Trophoblast cell (in vitro differentiated cells and primary cell): Measurements from ENCODE around the gene JCHAIN.
"Not testable (repeated sequence)": the region's sequence is repeated elsewhere in the genome, so short reads cannot be mapped to it uniquely, and the experiment has no call there.

Experiments used
- DNase-seq, 2 donors: peaks; one replicate each; pipeline ENCODE4 v3.0.0-alpha.2; 2016
- H2AFZ ChIP-seq: 2 replicates; pipeline ENCODE4 v1.6.1; 2013; ENCODE audit warnings: low read length, moderate library complexity, mild to moderate bottlenecking; ENCODE audit not compliant: insufficient read depth, poor library complexity
- H2AK5ac ChIP-seq: 2 replicates; pipeline ENCODE4 v1.6.1; 2013; ENCODE audit warnings: mild to moderate bottlenecking, low read length
- H2BK120ac ChIP-seq: 2 replicates; pipeline ENCODE4 v1.6.1; 2013; ENCODE audit warnings: low read length, mild to moderate bottlenecking, moderate library complexity; ENCODE audit not compliant: insufficient read depth, poor library complexity
- H2BK12ac ChIP-seq: 2 replicates; pipeline ENCODE4 v1.6.1; 2013; ENCODE audit warnings: mild to moderate bottlenecking, low read length, moderate library complexity
- H2BK5ac ChIP-seq: 2 replicates; pipeline ENCODE4 v1.6.1; 2013; ENCODE audit warnings: low read length, low read depth, moderate library complexity, mild to moderate bottlenecking; ENCODE audit not compliant: poor library complexity
- H3K14ac ChIP-seq: 2 replicates; pipeline ENCODE4 v1.6.1; 2013; ENCODE audit warnings: mild to moderate bottlenecking, low read length
- H3K18ac ChIP-seq: 2 replicates; pipeline ENCODE4 v1.6.1; 2013; ENCODE audit warnings: mild to moderate bottlenecking, low read length
- H3K23ac ChIP-seq: 2 replicates; pipeline ENCODE4 v1.6.1; 2013; ENCODE audit warnings: low read length
- H3K27ac ChIP-seq: 2 replicates; pipeline ENCODE4 v1.5.1; 2013; ENCODE audit warnings: low read depth, mild to moderate bottlenecking, inconsistent platforms, low read length, moderate library complexity
- H3K27me3 ChIP-seq: 2 replicates; pipeline ENCODE4 v1.6.1; 2013; ENCODE audit warnings: inconsistent platforms, mild to moderate bottlenecking, low read length, moderate library complexity; ENCODE audit not compliant: insufficient read depth
- H3K36me3 ChIP-seq, 2 experiments: 1 replicate in 1 of 2; 2 replicates in 1 of 2; pipeline ENCODE4 v1.6.1; 2013; ENCODE audit warnings: low read length in 2 of 2, mild to moderate bottlenecking in 2 of 2, moderate library complexity in 1 of 2; ENCODE audit not compliant: insufficient read depth in 2 of 2, control insufficient read depth in 1 of 2
- H3K4ac ChIP-seq: 2 replicates; pipeline ENCODE4 v1.6.1; 2013; ENCODE audit warnings: low read depth, mild to moderate bottlenecking, low read length, moderate library complexity
- H3K4me1 ChIP-seq, 2 experiments: 1 replicate in 1 of 2; 2 replicates in 1 of 2; pipeline ENCODE4 v1.6.1; 2013; ENCODE audit warnings: low read length in 2 of 2, mild to moderate bottlenecking in 2 of 2, moderate library complexity in 1 of 2; ENCODE audit not compliant: insufficient read depth in 2 of 2, control insufficient read depth in 1 of 2
- H3K4me2 ChIP-seq: 2 replicates; pipeline ENCODE4 v1.6.1; 2013; ENCODE audit warnings: inconsistent platforms, mild to moderate bottlenecking, low read length, moderate library complexity
- H3K4me3 ChIP-seq: 2 replicates; pipeline ENCODE4 v1.5.1; 2013; ENCODE audit warnings: mild to moderate bottlenecking, low read depth, low read length, inconsistent platforms
- H3K79me1 ChIP-seq: one replicate; pipeline ENCODE4 v1.6.1; 2013; ENCODE audit warnings: low read length
- H3K79me2 ChIP-seq: 2 replicates; pipeline ENCODE4 v1.6.1; 2013; ENCODE audit warnings: low read length, mild to moderate bottlenecking; ENCODE audit not compliant: control insufficient read depth, insufficient read depth, poor library complexity
- H3K9ac ChIP-seq: 2 replicates; pipeline ENCODE4 v1.6.1; 2013; ENCODE audit warnings: mild to moderate bottlenecking, low read length
- H3K9me3 ChIP-seq: 2 replicates; pipeline ENCODE4 v1.6.1; 2013; ENCODE audit warnings: low read depth, mild to moderate bottlenecking, control low read depth, inconsistent platforms, low read length; ENCODE audit not compliant: insufficient read depth
- H4K12ac ChIP-seq: 2 replicates; pipeline ENCODE4 v1.6.1; 2013; ENCODE audit warnings: low read depth, mild to moderate bottlenecking, low read length, moderate library complexity
- H4K8ac ChIP-seq: 2 replicates; pipeline ENCODE4 v1.6.1; 2013; ENCODE audit warnings: low read depth, mild to moderate bottlenecking, low read length, moderate library complexity
- H4K91ac ChIP-seq: one replicate; pipeline ENCODE4 v1.6.1; 2013; ENCODE audit warnings: low read depth, mild to moderate bottlenecking, low read length, moderate library complexity
- WGBS: extraction: QIAGEN DNeasy Blood & Tissue Kit; methylation state at CpG from one replicate; pipeline ENCODE4 v1.1.7; 2013; ENCODE audit warnings: missing lambda C conversion rate; ENCODE audit not compliant: insufficient read length, insufficient coverage; ENCODE audit errors: extremely low coverage; 5-methylcytosine and 5-hydroxymethylcytosine counted together

JCHAIN gene

GRCh38 chr4:70657326-70657725 is 9.0 kb downstream of the JCHAIN start:
- Histone ChIP-seq H3K9ac (no peak overlapping the region), H4K8ac (no peak overlapping the region), H3K4me2 (no peak overlapping the region), H3K9me3 (no peaks in the 10 kb centered on the region), H3K4ac (no peak overlapping the region), H3K79me2 (no peaks in the 10 kb centered on the region), H2AK5ac (no peak overlapping the region), H3K79me1 (no peaks in the 10 kb centered on the region), H3K23ac (no peak overlapping the region), H3K4me3 (no peak overlapping the region), H2BK12ac (no peak overlapping the region), H4K12ac (no peak overlapping the region), H2BK5ac (no peak overlapping the region), H3K27me3 (no peaks in the 10 kb centered on the region), H3K36me3 (no peaks in the 10 kb centered on the region), H3K4me1 (no peaks in the 10 kb centered on the region), H3K14ac (no peak overlapping the region), H3K18ac (no peak overlapping the region), H2AFZ (no peak overlapping the region), H4K91ac (no peak overlapping the region), H3K27ac (no peak overlapping the region), H2BK120ac (no peak overlapping the region)
- DNase-seq = no peak
- no CpG with 5 or more reads among the region's 5 CpGs for WGBS

DNA sequence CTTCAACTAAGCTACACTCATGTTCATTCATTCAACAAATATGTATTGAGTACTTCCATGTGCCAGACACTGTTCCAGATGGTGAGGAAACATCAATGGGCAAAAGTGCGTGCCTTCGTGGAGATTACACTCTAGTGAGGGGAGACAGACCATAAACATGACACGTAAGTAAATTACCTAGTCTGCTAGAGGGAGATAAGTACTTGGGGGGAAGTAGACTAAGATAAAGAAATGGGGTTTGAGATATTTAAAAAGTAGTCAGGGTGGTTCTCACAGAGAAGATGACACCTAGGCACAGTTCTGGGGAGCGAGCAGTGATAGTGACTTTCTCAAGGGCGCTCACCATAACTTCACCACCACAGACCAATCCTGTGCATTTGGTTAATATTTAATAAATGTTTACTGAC is 11.7 kb downstream of the JCHAIN start:
- no peak overlapping the region for H3K18ac ChIP-seq
- no peak overlapping the region for H3K14ac ChIP-seq
- no peak overlapping the region for H3K27ac ChIP-seq
- no CpG with 5 or more reads among the region's 5 CpGs for WGBS
- H3K4me1 ChIP-seq = no peaks in the 10 kb centered on the region
- H3K4ac ChIP-seq = no peak overlapping the region
- no peak overlapping the region for H2BK12ac ChIP-seq
- H4K12ac ChIP-seq = no peak overlapping the region
- H4K8ac ChIP-seq = no peak overlapping the region
- no peak overlapping the region for H3K4me2 ChIP-seq
- H3K36me3 ChIP-seq = no peaks in the 10 kb centered on the region
- H2BK5ac ChIP-seq = no peak overlapping the region
- H3K4me3 ChIP-seq = no peak overlapping the region
- no peak overlapping the region for H3K9ac ChIP-seq
- no peaks in the 10 kb centered on the region for H3K27me3 ChIP-seq
- H3K79me1 ChIP-seq = no peaks in the 10 kb centered on the region
- H2AK5ac ChIP-seq = no peak overlapping the region
- H3K9me3 ChIP-seq = no peaks in the 10 kb centered on the region
- no peak for DNase-seq
- H2AFZ ChIP-seq = no peak overlapping the region
- H2BK120ac ChIP-seq = no peak overlapping the region
- no peak overlapping the region for H4K91ac ChIP-seq
- no peaks in the 10 kb centered on the region for H3K79me2 ChIP-seq
- H3K23ac ChIP-seq = no peak overlapping the region

DNA sequence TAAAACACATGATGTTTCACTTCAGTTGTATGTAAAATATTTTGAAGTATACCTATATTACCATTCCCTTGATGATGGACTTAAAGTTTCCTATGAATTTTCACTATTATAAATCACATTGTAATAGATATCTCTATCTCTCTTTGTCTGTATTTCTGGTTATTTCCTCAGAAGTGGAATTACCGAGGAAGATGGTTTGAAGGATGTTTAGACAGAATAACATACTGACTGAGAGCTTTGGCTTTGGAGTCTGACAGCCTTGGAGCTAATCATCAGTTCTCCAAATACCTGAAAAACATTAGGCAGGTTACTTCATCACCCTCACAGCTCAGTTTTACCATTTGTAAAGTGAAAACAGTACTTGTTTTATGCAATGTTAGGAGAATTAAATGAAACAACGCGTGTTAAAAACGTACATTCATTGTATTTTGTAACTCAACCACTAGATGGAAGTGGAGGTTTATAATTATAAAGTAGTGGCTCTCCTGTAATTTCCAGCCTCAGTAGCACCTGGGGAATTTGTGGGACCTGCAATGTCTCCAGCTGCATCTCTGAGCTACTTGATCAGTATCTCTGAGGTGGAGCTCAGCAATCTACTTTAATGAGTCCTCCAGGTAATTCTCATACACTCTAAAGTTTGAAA is 14.3 kb downstream of the JCHAIN start:
- H4K12ac ChIP-seq = no peak overlapping the region
- no peaks in the 10 kb centered on the region for H3K36me3 ChIP-seq
- no peak overlapping the region for H3K4ac ChIP-seq
- no peaks in the 10 kb centered on the region for H3K79me2 ChIP-seq
- H2BK120ac ChIP-seq = no peak overlapping the region
- no peak overlapping the region for H3K14ac ChIP-seq
- H3K23ac ChIP-seq = no peak overlapping the region
- no peak overlapping the region for H2AFZ ChIP-seq
- no peaks in the 10 kb centered on the region for H3K4me1 ChIP-seq
- no peak overlapping the region for H4K91ac ChIP-seq
- H3K79me1 ChIP-seq = no peaks in the 10 kb centered on the region
- H3K27ac ChIP-seq = no peak overlapping the region
- H3K18ac ChIP-seq = no peak overlapping the region
- peak in 1 of 2 donors; percentile 68 for DNase-seq
- H3K27me3 ChIP-seq = no peaks in the 10 kb centered on the region
- no peak overlapping the region for H2BK5ac ChIP-seq
- no peak overlapping the region for H4K8ac ChIP-seq
- no peak overlapping the region for H2AK5ac ChIP-seq
- H3K4me3 ChIP-seq = no peak overlapping the region
- H2BK12ac ChIP-seq = no peak overlapping the region
- H3K9ac ChIP-seq = no peak overlapping the region
- WGBS = no CpG with 5 or more reads among the region's 4 CpGs
- no peaks in the 10 kb centered on the region for H3K9me3 ChIP-seq
- H3K4me2 ChIP-seq = no peak overlapping the region

DNA sequence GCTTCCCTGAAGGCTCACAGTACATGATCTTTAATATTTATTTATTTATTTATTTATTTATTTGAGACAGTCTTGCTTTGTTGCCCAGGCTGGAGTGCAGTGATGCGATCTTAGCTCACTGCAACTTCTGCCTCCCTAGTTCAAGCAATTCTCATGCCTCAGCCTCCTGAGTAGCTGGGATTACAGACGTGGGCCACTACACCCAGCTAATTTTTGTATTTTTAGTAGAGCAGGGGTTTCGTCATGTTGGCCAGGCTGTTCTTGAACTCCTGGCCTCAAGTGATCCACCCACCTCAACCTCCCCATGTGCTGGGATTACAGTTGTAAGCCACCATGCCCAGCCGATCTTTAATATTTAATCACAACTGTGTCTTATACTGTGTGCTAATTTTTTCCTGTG is 15.6 kb downstream of the JCHAIN start:
- not testable (repeated sequence) for H3K36me3 ChIP-seq, H3K23ac ChIP-seq, H2AFZ ChIP-seq, H3K18ac ChIP-seq, H2BK12ac ChIP-seq, H4K91ac ChIP-seq, DNase-seq, H3K27ac ChIP-seq, H3K14ac ChIP-seq, H2AK5ac ChIP-seq, H2BK120ac ChIP-seq, H4K8ac ChIP-seq, H3K9ac ChIP-seq, H3K79me2 ChIP-seq, H2BK5ac ChIP-seq, H3K4me2 ChIP-seq, H3K4me3 ChIP-seq, H3K4ac ChIP-seq, H4K12ac ChIP-seq, H3K79me1 ChIP-seq, H3K4me1 ChIP-seq, H3K9me3 ChIP-seq, H3K27me3 ChIP-seq
- WGBS = no CpG with 5 or more reads among the region's 4 CpGs
